K562 (cell line): ENCODE measurements around the gene PKLR. TPM values are rescaled to one million over a fixed set of nuclear protein-coding genes. Genes with fewer than 3 reads are reported as not detected.

Source experiments
- ATAC-seq: fragments of 200-7000 bp; cut with Tn5 transposase; 3 replicates; pipeline ENCODE4 v1.9.1; 2020; ENCODE audit warnings: moderate library complexity
- BruUV-seq: library from RNA; stranded (reverse); fragments of 400-500 nt; replicated peaks from 2 replicates; lab custom pipeline; 2021; lab: Mats Ljungman, UMichigan
- CTCF ChIA-PET: fragments of 300-600 bp; formaldehyde crosslinking; extraction: SDS; loops from one replicate; lab custom pipeline; 2021; ENCODE audit warnings: low intra/inter-chr PET ratio; lab: Yijun Ruan, JAX
- POLR2A ChIA-PET: fragments of 300-600, 350-650 bp; sonication (Branson Sonifier 250); formaldehyde crosslinking; extraction: SDS; loops from one replicate; lab custom pipeline; 2021; ENCODE audit warnings: antibody characterized with exemption, inconsistent platforms; lab: Yijun Ruan, JAX
- DNase-seq, 4 experiments: peaks; one replicate each; pipeline versions ENCODE4 v3.0.0 to v3.0.0-alpha.2; 2011 to 2018; ENCODE audit warnings: low spot score in 3 of 4, mixed read lengths in 3 of 4; ENCODE audit errors: extremely low read depth in 1 of 4
- FAIRE-seq: peaks from 2 replicates; lab custom pipeline; 2011; peaks lifted over from hg19 to GRCh38; lab: Jason Lieb, UNC
- H2AFZ ChIP-seq: 2 replicates; pipeline ENCODE4 v1.6.0; 2011; ENCODE audit warnings: low read depth, low read length, control low read depth, inconsistent platforms
- H3K27ac ChIP-seq: fragments of 200-600 bp; 3 replicates; pipeline ENCODE4 v1.8.0; 2011; ENCODE audit warnings: low read depth, mild to moderate bottlenecking, control low read depth, inconsistent platforms, low read length, moderate library complexity, mixed read lengths; ENCODE audit errors: extremely low read depth
- H3K27me3 ChIP-seq, 2 experiments: fragments of 300-600 bp in 1 of 2; 2 replicates in 1 of 2; 3 replicates in 1 of 2; pipeline versions ENCODE4 v1.6.0 to v1.8.0; 2011; ENCODE audit warnings: inconsistent platforms in 2 of 2, low read length in 2 of 2, mild to moderate bottlenecking in 1 of 2, mixed read lengths in 1 of 2, moderate library complexity in 1 of 2; ENCODE audit not compliant: control insufficient read depth in 2 of 2, insufficient read depth in 2 of 2
- H3K36me3 ChIP-seq: fragments of 300-600 bp; 3 replicates; pipeline ENCODE4 v1.8.0; 2011; ENCODE audit warnings: mild to moderate bottlenecking, low read length, inconsistent platforms; ENCODE audit not compliant: control insufficient read depth, insufficient read depth
- H3K4me1 ChIP-seq, 2 experiments: fragments of 200-600 bp in 1 of 2; replicated peaks in 1 of 2; 2 replicates in 1 of 2; 3 replicates in 1 of 2; pipeline versions ENCODE4 v1.5.1 to v1.8.0; 2011; ENCODE audit warnings: inconsistent platforms in 2 of 2, low read length in 2 of 2, mild to moderate bottlenecking in 1 of 2, mixed read lengths in 1 of 2, moderate library complexity in 1 of 2; ENCODE audit not compliant: control insufficient read depth in 2 of 2, insufficient read depth in 2 of 2
- H3K4me2 ChIP-seq: 2 replicates; pipeline ENCODE4 v1.6.1; 2011; ENCODE audit warnings: low read length, control low read depth, inconsistent platforms, mixed read lengths; ENCODE audit not compliant: insufficient read depth
- H3K4me3 ChIP-seq: fragments of 200-600 bp; sonication (generic), shearing (Covaris generic); 2 replicates; pipeline ENCODE4 v1.5.1; 2016; ENCODE audit warnings: control low read depth, inconsistent platforms
- H3K79me2 ChIP-seq: fragments of 200-600 bp; 3 replicates; pipeline ENCODE4 v1.8.0; 2011; ENCODE audit warnings: low read length, inconsistent platforms; ENCODE audit not compliant: control insufficient read depth, insufficient read depth
- H3K9ac ChIP-seq, 2 experiments: 2 replicates each; pipeline versions ENCODE4 v1.6.0 to v1.6.1; 2011; ENCODE audit warnings: low read depth in 2 of 2, low read length in 2 of 2, control low read depth in 1 of 2, inconsistent platforms in 1 of 2, mild to moderate bottlenecking in 1 of 2, mixed read lengths in 1 of 2; ENCODE audit not compliant: insufficient read depth in 1 of 2
- H3K9me1 ChIP-seq: one replicate; pipeline ENCODE4 v1.6.0; 2011; ENCODE audit warnings: inconsistent platforms, mild to moderate bottlenecking, low read length, moderate library complexity; ENCODE audit not compliant: control insufficient read depth, insufficient read depth
- H3K9me3 ChIP-seq: replicated peaks from 2 replicates; pipeline ENCODE4 v1.5.1; 2011; ENCODE audit warnings: low read depth, low read length, inconsistent platforms; ENCODE audit not compliant: control insufficient read depth, insufficient read depth
- H4K20me1 ChIP-seq: replicated peaks from 2 replicates; pipeline ENCODE4 v1.6.1; 2011; ENCODE audit warnings: low read length, inconsistent platforms, mixed read lengths; ENCODE audit not compliant: control insufficient read depth, insufficient read depth
- E2F5 ChIP-seq: sonication (generic); formaldehyde crosslinking; IDR thresholded peaks from 2 replicates; pipeline ENCODE4 v1.8.0; 2022; ENCODE audit warnings: mild to moderate bottlenecking, missing genetic modification reagents
- JUN ChIP-seq, 2 experiments: sonication (generic) in 1 of 2; formaldehyde crosslinking in 1 of 2; IDR thresholded peaks; 2 replicates each; pipeline versions ENCODE4 v1.6.1 to v1.8.0; 2012 to 2022; ENCODE audit warnings: borderline replicate concordance in 2 of 2, mild to moderate bottlenecking in 2 of 2, improper control_type of control experiment in 1 of 2, low read depth in 1 of 2, low read length in 1 of 2, missing genetic modification reagents in 1 of 2
- POLR2A ChIP-seq: fragments of 450-650 bp; conservative IDR thresholded peaks from 2 replicates; pipeline ENCODE4 v1.6.1; 2016
- POLR2AphosphoS5 ChIP-seq: IDR thresholded peaks from 2 replicates; pipeline ENCODE4 v1.6.1; 2011; ENCODE audit warnings: mild to moderate bottlenecking, low read depth, low read length, moderate library complexity; ENCODE audit not compliant: control insufficient read depth, insufficient read depth
- POLR2B ChIP-seq: fragments of 450-650 bp; IDR thresholded peaks from 2 replicates; pipeline ENCODE4 v1.6.1; 2018; ENCODE audit warnings: low read depth; ENCODE audit not compliant: partially characterized antibody
- RAD21 ChIP-seq, 2 experiments: fragments of 250-450 bp in 1 of 2; fragments of 450-650 bp in 1 of 2; sonication (Bioruptor Pico) in 1 of 2; formaldehyde crosslinking in 1 of 2; IDR thresholded peaks in 1 of 2; conservative IDR thresholded peaks in 1 of 2; 2 replicates each; pipeline versions ENCODE4 v1.4.0 to v1.8.0; 2020 to 2022; ENCODE audit warnings: mild to moderate bottlenecking in 2 of 2, moderate library complexity in 1 of 2
- RAD51 ChIP-seq: fragments of 450-650 bp; IDR thresholded peaks from 2 replicates; pipeline ENCODE4 v1.7.1; 2016; ENCODE audit warnings: low read depth, mild to moderate bottlenecking, borderline replicate concordance
- SAFB ChIP-seq: fragments of 200-400 bp; formaldehyde crosslinking; IDR thresholded peaks from 2 replicates; pipeline ENCODE4 v1.6.1; 2017; ENCODE audit warnings: low read depth, low read length, borderline replicate concordance
- ZFP91 ChIP-seq: sonication (generic); formaldehyde crosslinking; IDR thresholded peaks from 2 replicates; pipeline ENCODE4 v1.8.0; 2022; ENCODE audit warnings: mild to moderate bottlenecking, missing genetic modification reagents
- ZNF696 ChIP-seq: fragments of 250-450 bp; sonication (Bioruptor Pico); conservative IDR thresholded peaks from 2 replicates; pipeline ENCODE4 v1.4.0; 2020; ENCODE audit warnings: mild to moderate bottlenecking, moderate library complexity
- WGBS: fragments of 100-300 bp; shearing (Covaris generic); methylation state at CpG from one replicate; pipeline ENCODE4 v1.1.6; 2016; ENCODE audit warnings: low coverage, mixed read lengths; ENCODE audit not compliant: insufficient coverage; ENCODE audit errors: missing lambda C conversion rate; 5-methylcytosine and 5-hydroxymethylcytosine counted together
- in situ Hi-C: fragments of 300-500 bp; cut with MboI; formaldehyde crosslinking; loops from 4 replicates; pipeline ENCODE4 v1.15.0; 2018; ENCODE audit warnings: inconsistent platforms, mixed read lengths
- intact Hi-C: fragments of 100-400 bp; cut with micrococcal nuclease; formaldehyde crosslinking; loops from 2 replicates; pipeline ENCODE4 v1.14.2; 2022
- polyA plus RNA-seq, 8 experiments: library from polyadenylated mRNA; depleted of rRNA in 4 of 8; stranded (reverse) in 5 of 8; unstranded in 3 of 8; fragments of >200 nt; fragmentation: Nextera tagmentation in 2 of 8; fragmentation: Illumina TruSeq in 1 of 8; extraction: Ambion mirVana in 2 of 8; extraction: Trizol in 1 of 8; gene quantifications; 2 replicates each; pipeline versions ENCODE4 v1.2.1 to v1.2.3, GENCODE V29; 2011 to 2014; ENCODE audit warnings: inconsistent platforms in 1 of 8, missing spikeins in 1 of 8
- total RNA-seq, 7 experiments: library from RNA; depleted of rRNA in 6 of 7; stranded (reverse); fragments of >200 nt in 6 of 7; fragmentation: Illumina TruSeq in 2 of 7; extraction: Trizol in 2 of 7; gene quantifications; 2 replicates each; pipeline versions ENCODE4 v1.2.1 to v1.2.3, GENCODE V29; 2011 to 2021; ENCODE audit warnings: low replicate concordance in 1 of 7

PKLR gene
- total and polyA plus RNA-seq, 9 of the 15 experiments (the other 6 are each of a cell fraction or from before 2014, with no cell fraction given) = 10.7 to 78.4 (median 38.2) TPM

GRCh38 chr1:155319536-155319935, 18.3 kb upstream of the PKLR start:
- Histone ChIP-seq H3K36me3 (peaks cover 56% of the 10 kb centered on the region), H2AFZ (no peak overlapping the region), H3K27ac (peak overlapping the region; percentile 53; the same call in 1 of the 3 replicates), H3K9ac (peak overlapping the region in 1 of 2 experiments; percentile 10; a peak in 1 of 4 replicates), H3K9me3 (no peaks in the 10 kb centered on the region), H3K4me3 (no peak overlapping the region), H3K4me2 (no peak overlapping the region), H3K79me2 (peaks cover 3% of the 10 kb centered on the region; the same call in 2 of the 3 replicates), H3K27me3 (no peaks in the 10 kb centered on the region), H3K9me1 (peaks cover 4% of the 10 kb centered on the region), H3K4me1 (peaks cover 8 to 44% of the 10 kb centered on the region in 2 experiments; a peak in 4 of 5 replicates), H4K20me1 (peaks cover 14% of the 10 kb centered on the region)
- WGBS = 77% methylated on average over 4 of the region's 5 CpGs
- TF ChIP-seq POLR2B = peak; percentile 3
- no peak for TF ChIP-seq E2F5 (CRISPR knock-in tag)
- no peak for DNase-seq
- FAIRE-seq = no peak
- in situ Hi-C loops = loop anchor here (25.0 kb wide), 1 partner anchor 1418 kb away; the partner anchor contains the start of genes ISG20L2, METTL25B and MRPL24
- ATAC-seq = no peak
- ChIA-PET POLR2A (interaction anchor here (1.3 to 5.7 kb wide), 3 partner anchors 13 to 78 kb away, joined by 3 to 30 read pairs (median 4); no protein-coding TSS in a partner anchor), CTCF (no interaction called here)
- intact Hi-C loops = no loop called here
- no TSS peak for BruUV-seq

- H4K20me1 ChIP-seq = peaks cover 15% of the 10 kb centered on the region
- BruUV-seq = no TSS peak
- in situ Hi-C loops (loop anchor here (25.0 kb wide), 1 partner anchor 1419 kb away; the partner anchor contains the start of genes ISG20L2, METTL25B and MRPL24), intact Hi-C loops (no loop called here)
- peaks cover 8 to 31% of the 10 kb centered on the region in 2 experiments; a peak in 4 of 5 replicates for H3K4me1 ChIP-seq
- WGBS = 94% methylated on average over 9 of the region's 9 CpGs
- H3K9me1 ChIP-seq = peaks cover 4% of the 10 kb centered on the region
- TF ChIP-seq POLR2AphosphoS5 = 0 out of 2 replicates have a peak, but pooled peaks have one; percentile 2
- TF ChIP-seq RAD21 (CRISPR knock-in tag; conservative IDR thresholded peaks at IDR 0.05 in 1 of 2, IDR thresholded peaks at IDR 0.05 in 1 of 2) = no peak
- TF ChIP-seq JUN (IDR thresholded peaks at IDR 0.05; ENCODE audit: borderline replicate concordance, low read depth, low read length) = no peak
- no peak for TF ChIP-seq JUN (CRISPR knock-in tag; IDR thresholded peaks at IDR 0.05; ENCODE audit: borderline replicate concordance)
- no peak for TF ChIP-seq RAD51
- TF ChIP-seq POLR2A = 0 out of 2 replicates have a peak, but pooled peaks have one; percentile 44
- no peak for TF ChIP-seq SAFB
- no peak for TF ChIP-seq ZNF696 (CRISPR knock-in tag)
- TF ChIP-seq ZFP91 (CRISPR knock-in tag) = no peak
- H3K9ac ChIP-seq = 0 out of 4 replicates have a peak overlapping the region, but pooled peaks of 1 of the 2 experiments have one; percentile 33
- H2AFZ ChIP-seq = no peak overlapping the region
- H3K79me2 ChIP-seq = peaks cover 5% of the 10 kb centered on the region; the same call in 2 of the 3 replicates
- CTCF ChIA-PET = no interaction called here
- H3K36me3 ChIP-seq = peaks cover 68% of the 10 kb centered on the region
- H3K27ac ChIP-seq = no peak overlapping the region; the same call in 2 of the 3 replicates
- POLR2A ChIA-PET = interaction anchor here (0.9 to 1.0 kb wide), 3 partner anchors 11 to 111 kb away, joined by 3 to 6 read pairs (median 3); no protein-coding TSS in a partner anchor
- no peak for ATAC-seq
- FAIRE-seq = no peak
- DNase-seq = no peak
- no peak overlapping the region for H3K4me2 ChIP-seq
- no peaks in the 10 kb centered on the region for H3K9me3 ChIP-seq
- no peaks in the 10 kb centered on the region for H3K27me3 ChIP-seq
- H3K4me3 ChIP-seq = no peak overlapping the region
Measured at GRCh38 chr1:155318082-155318481, 16.8 kb upstream of the PKLR start.
